Stimulated activated CD8-positive, alpha-beta memory T cell treated with anti-CD3 and anti-CD28 coated beads, Interleukin-7, amount 100 ng/mL, for 1 hour (primary cell): Measurements from ENCODE around the gene GDF15.
A peak's percentile ranks its signal among the peaks of the same experiment; 100 is the strongest.

Experiments used
- DNase-seq, 2 donors: peaks; one replicate each; pipeline ENCODE4 v3.0.0-alpha.2; 2020; ENCODE audit warnings: low read depth in 2 of 2

Gene GDF15

GRCh38 chr19:18431351-18432197, 45.6 kb downstream of the GDF15 start:
- no peak for DNase-seq

- DNase-seq, result no peak
These were observed 46.5 kb downstream of the GDF15 start for GRCh38 chr19:18432275-18433014.

- DNase-seq, result no peak
These were observed 47.2 kb downstream of the GDF15 start for GRCh38 chr19:18433015-18433691.

- no peak for DNase-seq
These were observed 47.9 kb downstream of the GDF15 start for GRCh38 chr19:18433735-18434398.

- DNase-seq, result no peak
These were observed 48.6 kb downstream of the GDF15 start for GRCh38 chr19:18434411-18435175.

GRCh38 chr19:18435178-18435841, 49.4 kb downstream of the GDF15 start:
- no peak for DNase-seq

- DNase-seq, result no peak
These were observed 50.1 kb downstream of the GDF15 start for GRCh38 chr19:18435842-18436670.

- DNase-seq, result peak; percentile 58 to 63
These were observed 50.9 kb downstream of the GDF15 start for GRCh38 chr19:18436671-18437490.

- DNase-seq, result peak in 1 of 2 donors; percentile 30
These were observed 51.8 kb downstream of the GDF15 start, which contains the start of gene ISYNA1 for GRCh38 chr19:18437491-18438330. TSS of gene ISYNA1 (minus strand) at chr19:18438133. CDS start at chr19:18437979, 154 bp downstream.

GRCh38 chr19:18438331-18439024, 52.5 kb downstream of the GDF15 start:
- DNase-seq, result no peak
